CD4-positive, alpha-beta T cell treated with Interleukin-4 for 4 hours (primary cell): ENCODE data around the gene IP6K3.

Experiments
- DNase-seq: peaks from one replicate; pipeline ENCODE4 v3.0.0-alpha.2; 2020

IP6K3 gene

DNA sequence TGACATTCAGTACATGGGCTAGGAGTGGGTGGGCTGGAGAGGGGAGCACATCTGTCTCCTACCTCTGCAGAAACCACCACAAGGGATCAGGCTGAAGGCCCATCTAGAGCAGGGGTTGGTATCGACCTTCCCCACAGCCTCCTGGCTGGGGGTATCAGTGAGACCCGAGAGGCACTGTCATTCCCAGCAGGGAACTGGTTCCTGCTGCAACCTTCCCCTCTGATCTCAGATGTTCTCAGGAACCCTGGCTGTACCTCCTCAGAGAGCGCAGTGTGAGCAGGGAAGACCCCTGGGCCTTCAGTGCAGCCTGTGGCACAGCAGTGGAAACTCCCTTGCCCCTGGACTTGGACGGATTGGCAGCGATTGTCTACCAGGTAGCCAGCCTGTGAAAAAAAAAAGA, 7.8 kb downstream of the IP6K3 start:
- DNase-seq, result no peak

DNA sequence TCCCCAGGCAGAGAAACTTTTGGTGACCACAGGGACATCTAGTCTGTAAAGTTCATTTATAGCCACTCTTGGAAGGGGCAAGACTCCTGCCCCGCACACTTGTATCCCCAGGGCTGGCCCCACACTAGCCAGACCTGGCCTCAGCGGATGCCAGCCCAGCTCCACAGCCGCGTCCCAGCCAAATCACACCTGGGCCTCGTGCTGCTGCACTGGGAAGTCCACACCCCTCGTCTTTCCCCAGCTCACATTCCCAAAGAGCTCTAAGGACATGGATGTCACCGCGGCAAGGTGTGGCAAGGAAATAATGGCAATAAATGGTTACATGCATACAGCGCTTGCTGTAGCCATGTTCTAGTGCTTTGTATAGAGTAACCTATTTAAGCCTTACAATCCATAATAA, 8.6 kb downstream of the IP6K3 start:
- DNase-seq, result no peak

DNA sequence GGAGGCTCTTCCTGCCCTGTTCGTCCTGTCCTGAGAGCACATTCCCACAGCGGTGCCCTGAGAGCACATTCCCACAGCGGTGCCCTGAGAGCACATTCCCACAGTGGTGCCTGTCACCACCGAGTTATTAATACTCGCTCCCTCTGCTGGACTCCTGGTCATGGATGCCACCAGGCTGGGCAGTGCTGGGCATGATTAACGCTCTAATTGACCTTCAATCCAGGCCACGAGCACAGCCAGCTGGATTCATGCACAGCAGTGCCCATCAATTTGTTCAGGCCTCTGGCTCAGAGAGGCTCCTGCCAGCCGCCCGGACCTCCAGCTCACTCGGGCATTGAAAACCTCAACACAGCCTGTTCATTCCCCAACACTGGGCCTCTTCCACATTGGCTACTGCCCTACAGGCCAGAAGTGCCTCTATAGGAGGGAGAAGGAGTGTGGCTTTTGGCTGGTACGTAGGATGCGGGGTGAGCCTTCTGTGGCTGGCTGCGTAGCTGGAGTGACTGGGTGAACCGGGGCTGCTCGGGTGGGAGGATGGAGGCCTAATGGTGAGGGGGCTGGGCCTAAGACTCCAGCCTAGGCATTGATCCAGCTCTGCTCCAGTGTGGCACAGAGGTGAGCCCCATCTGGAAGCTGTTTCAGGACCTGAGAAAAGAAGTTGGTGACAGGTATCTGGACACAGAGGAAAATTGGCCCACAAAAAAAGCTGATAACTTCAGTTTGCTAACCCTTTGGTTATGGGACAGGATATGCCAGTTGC, 9.3 kb downstream of the IP6K3 start:
- no peak for DNase-seq

DNA sequence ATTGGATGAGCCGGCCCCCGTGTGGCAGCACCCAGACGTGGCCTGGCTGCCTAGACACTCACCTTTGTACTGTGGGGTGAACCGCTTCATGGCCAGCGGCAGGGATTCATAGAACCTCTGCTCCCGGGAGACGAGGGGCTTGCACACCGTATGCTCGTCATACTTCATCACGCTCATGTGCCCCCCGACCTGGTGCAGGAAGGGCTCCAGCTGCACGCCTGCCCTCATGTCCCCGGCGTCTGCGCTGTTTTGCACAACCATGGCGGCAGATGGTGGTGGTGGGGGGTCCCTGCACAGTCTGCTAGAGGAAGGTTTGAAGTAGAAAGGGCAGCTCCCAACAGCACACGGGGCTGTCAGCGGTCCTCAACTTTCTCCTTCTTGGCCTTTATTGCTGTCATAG, 11.5 kb downstream of the IP6K3 start:
- DNase-seq, result no peak

DNA sequence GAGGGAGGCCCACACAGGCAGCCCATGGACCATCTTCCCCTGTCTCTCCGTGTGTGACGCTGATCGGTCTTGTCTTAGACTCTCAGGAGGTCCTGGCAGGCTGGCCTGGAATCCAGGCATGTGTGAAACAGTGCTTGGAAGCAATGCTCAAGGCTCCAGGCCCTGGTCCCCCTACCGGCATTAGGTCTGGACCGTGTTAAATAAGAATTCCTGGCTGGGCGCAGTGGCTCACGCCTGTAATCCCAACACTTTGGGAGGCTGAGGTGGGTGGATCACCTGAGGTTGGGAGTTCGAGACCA, 13.0 kb downstream of the IP6K3 start:
- DNase-seq, result no peak

DNA sequence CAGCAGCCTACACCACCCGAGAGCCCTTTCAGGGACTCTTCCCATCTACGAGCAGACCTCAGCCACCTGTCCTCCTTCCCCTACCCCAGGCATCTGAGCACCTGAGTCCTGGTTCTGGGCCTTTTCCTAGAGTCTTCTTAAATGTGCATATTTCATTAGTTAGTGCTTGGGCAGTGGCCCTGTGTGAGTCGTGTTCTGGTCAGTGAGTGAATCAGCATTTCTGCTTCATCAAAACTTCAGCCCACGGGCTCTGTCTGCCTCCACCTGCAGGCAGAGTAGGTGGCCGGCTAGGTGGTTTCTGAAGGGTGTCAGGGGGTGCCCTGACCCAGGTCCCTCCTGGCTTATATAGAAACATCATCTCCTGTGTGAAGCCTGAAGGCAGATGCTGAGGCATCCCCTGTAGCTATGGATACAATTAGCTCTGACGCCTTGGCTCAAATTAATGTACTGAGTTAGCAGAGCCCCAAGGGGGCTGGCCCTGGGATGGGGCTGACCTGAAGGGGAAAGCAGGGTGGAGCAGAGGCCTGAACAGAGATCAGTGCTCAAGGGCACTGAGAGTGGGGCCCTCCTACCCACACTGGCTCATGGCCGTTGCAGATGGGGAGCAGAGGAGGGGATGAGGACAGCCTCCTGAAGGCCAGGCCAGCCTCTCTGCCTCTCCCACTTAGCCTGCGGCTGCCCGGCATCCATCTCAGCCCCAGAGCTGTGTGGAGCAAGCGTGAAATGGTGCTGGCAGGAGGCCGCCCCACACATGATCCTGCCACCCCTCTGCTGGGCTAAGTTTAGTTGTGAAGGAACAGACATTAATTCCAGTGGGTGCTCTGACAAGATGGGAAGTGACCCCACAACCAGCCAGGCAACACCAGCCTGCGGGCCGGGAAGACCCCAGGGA, 13.6 kb downstream of the IP6K3 start:
- no peak for DNase-seq

DNA sequence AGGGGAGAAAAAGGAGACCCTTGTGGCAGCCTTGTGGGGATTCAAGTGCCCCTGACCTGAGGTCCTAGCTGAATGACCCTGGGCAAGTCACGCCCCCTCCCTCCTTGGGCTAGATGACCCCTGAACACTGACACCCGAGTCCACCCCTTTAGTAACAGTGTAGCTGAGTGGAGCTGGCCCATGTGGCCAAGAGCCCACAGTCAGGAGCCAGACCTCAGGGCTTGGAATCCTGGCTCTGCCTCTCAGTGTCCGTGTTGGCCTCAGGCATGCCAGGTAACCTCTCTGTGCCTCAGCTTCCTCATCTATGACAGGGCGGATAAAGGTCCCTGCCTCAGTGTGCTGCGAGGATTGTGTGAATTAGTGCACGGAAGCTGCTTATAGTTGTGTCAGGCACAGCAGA, 14.3 kb downstream of the IP6K3 start:
- no peak for DNase-seq

DNA sequence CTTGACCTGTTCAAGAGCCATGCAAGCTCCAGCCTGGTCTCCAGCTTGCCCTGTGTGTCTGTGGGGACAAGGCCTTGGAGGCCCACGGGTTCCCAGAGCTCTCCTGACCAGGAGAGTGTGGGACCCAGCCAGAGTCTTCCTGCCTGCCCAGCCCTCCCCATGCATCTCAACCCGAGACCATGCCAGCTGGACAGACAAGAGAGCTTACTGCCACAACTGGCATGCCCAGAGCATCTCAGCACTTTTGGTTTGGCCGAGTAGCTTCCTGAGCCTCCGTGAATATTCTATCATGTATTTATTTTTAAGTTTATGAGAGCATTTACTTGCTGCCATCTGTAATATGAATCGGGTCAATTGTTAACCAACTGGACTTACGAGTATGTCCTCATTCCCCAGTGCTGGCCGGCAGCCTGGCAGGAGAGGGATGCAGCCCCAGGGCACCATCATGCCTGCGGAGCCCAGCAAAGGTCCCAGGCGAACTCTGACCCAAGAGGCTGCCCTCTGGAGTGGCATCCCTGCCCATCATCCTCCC, 14.9 kb downstream of the IP6K3 start:
- no peak for DNase-seq

DNA sequence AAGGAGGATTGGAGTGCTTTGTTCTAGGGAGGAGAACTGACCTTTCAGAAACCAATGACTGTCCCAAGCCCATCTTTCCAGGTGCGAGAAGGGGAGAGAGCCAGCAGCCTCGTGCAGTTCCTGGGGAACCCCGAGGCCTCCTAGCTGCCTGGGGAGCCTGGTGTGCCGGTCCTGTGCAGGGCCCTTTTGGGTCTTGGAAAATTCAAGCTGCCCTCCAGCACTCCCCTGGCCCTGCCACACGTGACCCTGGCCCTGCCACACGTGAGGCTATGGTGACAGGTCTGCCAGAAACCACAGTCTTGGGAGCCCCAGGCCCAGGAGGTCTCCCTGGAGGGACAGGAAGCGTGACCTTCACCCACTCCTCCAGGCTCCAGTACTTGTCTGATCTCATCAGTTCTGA, 15.7 kb downstream of the IP6K3 start:
- no peak for DNase-seq

DNA sequence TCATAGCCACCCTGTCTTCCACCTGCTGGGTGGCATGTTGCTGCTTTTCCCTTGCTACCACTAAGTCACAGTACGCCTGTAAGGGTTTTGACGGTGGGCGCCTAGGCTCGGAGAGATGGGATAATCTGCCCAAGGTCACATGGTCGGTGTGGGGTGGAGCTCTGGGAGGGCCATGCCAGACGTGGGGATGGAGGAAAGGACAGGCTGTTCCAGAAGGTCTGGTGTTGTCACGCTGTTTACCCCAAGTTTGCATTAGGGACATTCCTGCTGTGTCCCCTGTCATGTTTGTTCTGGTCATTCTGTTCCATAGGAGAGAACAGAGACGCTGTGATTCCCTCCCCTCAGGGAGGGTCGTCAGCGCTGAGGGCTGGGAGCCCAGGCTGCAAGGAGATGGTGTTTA, 16.1 kb downstream of the IP6K3 start:
- no peak for DNase-seq

DNA sequence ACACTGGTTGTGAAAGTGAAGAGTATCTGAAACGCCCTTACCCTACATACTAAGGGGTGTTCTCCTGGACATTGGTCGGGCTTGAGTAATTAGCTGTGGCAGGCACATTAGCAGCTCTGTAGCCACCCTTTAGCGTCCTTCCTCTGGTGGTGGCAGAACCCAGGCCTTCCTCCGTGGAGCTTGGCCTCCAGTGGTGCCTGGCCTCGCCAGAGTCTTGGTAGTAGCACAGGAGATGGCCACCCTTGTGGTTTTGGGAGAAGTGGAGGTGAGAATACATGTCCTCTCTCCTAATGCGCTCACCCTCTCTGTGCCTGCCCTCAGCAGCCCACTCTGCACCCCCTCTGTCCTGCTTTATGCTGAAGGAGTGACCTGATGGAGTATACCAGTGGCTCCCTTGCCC, 17.6 kb downstream of the IP6K3 start:
- no peak for DNase-seq

DNA sequence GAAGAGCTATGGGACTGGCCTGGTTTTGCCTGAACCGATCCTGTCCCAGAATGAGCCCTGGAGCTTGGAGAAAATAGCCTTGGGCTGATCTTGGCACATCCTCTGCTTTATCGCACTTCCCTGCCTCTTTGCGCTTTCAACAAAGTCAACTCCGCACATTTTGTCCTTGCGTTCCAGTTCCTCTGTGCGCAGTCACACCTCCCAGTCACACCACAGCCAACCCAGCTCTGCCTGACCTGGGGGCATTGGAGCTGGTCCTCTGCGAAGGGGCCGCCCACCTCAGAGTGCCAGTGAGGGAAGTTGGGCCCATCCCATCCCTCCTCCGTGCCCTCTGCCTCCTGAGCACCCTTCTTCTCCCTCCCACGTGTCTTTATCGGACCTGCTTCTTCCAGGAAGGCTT, 18.3 kb downstream of the IP6K3 start:
- no peak for DNase-seq

DNA sequence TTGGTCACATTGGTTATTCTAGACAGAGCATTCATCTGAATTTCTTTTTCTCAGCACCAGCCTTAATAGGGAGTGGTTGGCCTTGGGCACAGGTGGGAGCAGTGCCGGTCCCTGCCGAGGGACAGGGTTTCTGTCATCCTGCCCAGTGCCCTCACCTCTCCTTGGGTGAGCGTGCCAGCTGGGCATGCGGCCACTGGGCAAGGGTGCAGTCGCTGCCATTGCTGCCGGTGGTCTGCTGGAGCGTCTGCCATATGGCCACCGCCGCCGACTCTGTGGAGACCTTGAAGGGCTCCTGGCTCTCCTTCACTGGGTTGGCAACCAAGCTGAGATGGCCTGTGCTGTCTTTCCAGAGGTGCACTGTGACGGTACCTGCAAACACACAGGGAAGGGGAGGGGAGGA, 18.8 kb downstream of the IP6K3 start:
- no peak for DNase-seq

DNA sequence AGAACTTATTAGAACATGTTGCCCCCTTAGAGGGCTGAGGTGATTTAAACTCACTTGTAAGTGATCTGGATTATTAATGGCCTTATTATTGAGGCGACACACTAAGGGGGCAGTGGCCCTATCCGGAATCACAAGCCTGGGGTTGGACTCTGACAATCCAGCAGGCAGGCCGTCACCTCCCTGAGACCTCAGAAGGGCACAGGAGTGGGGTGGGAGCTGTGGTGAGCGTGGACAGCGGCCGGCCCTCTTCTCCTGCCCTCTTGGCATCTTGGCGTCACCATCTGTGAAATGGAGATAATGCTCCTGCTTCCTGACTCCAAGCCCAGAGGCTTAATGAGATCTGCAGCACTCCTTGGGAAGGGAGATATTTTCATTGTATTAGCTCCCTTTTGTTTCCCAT, 19.6 kb downstream of the IP6K3 start:
- DNase-seq, result no peak

DNA sequence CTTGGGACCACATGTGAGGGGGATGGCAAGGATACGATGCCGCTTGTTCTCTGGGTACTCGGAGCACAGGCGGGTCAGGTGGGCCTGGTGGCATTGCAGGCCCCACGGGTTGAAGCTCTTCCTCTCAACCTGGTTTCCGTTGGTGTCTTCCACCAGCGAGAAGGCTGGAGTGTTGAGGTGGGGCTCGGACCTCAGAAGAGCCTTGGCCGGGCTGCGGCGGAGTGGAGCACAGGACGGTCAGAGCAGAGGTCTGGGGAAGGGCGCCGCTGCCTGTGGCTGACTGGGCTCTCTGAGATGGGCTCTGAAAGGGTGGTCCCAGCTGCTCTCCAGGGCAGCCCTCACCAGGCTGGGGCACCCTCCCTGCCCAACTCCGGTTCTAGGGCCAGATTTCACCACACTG, 20.0 kb downstream of the IP6K3 start:
- no peak for DNase-seq

DNA sequence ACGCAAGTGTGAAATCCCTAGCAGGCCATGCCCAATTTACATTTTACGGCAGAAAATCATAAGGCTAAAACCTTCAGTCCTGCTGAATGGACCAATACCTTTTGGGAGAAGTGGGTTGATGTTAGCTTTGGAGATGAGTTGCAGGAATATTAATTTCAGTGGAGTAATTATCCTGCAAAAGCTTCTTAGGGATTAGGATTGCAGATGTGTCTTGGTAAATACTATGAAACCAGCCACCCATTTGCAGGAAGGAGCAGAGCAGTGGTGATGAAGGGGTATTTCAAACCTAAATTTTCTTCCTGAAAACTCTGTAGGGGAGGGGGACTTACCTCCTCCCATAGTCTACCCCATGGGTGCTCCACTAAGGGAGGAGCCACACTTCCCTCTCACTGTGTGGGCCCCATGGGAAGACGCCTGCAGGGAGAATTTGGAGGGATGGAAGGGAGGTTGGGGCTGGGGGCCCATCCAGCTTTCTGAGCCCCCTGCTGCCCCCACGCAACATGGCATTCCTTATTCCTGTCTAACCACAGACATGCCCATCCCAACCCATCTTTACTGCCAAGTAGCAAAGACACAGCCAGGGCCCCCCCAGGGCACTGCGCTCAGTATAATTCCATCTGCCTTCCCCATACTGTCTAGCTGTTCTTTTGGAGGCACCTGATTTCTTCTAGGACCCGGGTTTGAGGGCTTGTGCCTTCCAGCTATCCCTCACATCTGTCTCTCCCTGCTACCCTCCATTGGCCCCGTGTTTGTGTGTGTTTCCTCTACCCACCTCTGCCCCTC, 20.6 kb downstream of the IP6K3 start:
- DNase-seq, result no peak

DNA sequence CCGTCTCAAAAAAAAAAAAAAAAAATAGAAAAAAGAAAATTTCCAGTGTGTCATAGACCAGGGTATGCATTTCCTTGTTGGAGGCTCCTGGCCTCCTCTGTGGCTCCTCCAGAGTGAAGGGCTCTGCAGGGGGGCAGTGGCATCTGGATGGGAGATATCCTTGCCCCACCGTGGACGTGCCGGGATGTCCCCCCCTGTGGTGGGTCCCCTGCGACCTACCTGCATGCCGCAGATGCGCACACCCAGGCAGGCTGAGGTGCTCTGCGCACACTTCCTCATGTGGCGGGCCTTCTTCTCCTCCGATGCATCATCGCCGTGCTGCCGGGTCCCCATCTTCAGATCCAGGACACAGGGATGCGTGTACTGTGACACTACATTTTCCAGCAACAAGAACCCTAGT, 21.5 kb downstream of the IP6K3 start:
- DNase-seq, result no peak

DNA sequence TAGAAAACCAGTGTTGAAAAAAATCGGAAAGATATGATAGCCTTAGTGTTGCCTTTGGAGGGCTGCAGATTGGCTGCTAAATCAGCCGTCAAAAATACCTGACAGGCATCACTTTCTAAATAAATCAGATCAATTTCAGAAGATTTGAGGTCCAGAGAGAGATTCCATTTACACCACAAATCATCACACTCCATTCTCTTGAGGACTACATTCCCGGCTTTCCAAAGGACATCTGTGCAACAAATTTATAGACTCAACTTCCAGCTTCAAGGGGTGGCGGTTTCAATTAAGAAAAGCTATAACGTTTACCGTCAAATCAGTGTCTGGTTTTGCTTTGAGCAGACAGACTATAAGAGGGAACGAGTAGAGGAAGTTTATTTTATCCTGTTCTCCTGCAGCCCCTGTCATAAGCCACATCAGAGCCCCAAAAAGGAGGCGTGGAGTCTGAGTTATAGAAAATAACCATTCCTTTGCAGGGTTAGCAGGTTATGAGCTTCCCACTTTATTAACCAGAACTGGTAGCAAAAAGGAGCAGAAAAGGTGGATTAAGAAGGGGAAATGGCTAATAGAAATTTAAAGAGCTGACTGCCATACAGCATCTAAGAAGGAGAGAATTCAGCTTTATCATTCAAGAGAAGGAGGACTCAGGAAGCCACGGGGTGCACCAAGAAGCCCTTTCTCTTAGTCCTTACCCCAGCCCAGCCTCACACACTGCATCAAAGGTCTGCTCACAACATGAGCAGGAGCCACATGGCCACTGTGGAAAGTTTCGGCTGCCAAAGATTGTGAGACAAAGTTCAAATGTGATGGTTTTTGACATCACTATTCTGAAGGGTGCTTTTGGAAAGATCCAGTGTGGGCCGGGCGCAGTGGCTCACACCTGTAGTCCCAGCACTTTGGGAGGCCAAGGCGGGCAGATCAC, 22.3 kb downstream of the IP6K3 start:
- DNase-seq, result no peak

DNA sequence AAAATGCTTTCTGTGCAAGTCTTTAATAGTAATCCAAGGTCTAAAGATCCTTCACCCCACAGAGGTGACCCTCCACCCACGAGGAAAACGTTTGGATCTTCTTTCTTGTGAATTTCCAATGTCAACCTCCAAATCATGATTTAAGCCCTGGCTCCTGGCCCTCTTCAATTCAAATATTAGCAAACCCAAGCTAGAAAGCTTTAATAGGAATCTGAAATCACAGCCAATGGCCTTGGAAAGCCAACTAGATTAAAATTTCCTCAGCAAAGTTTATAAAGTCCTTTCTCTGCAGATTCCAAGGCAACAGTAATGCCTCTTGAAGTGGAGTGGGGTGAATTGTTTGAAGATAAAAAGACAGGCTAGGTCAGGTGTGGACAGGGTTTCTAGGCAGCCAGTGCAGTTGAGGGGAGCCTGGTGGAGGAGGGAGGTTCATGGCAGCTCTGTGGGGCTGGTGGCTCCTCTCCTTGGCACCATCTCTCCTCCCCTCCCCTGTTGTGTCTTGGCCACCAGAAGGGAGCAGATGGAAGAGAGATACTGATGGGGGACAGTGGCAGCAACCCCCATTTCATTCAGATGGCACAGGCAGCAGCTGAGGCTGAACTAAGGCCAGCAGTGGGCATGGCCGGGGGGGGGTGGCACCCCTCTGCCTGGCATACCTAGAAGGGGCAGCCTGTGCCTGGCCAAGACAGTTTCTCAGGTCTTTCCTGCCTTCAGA, 23.2 kb downstream of the IP6K3 start:
- DNase-seq, result no peak

DNA sequence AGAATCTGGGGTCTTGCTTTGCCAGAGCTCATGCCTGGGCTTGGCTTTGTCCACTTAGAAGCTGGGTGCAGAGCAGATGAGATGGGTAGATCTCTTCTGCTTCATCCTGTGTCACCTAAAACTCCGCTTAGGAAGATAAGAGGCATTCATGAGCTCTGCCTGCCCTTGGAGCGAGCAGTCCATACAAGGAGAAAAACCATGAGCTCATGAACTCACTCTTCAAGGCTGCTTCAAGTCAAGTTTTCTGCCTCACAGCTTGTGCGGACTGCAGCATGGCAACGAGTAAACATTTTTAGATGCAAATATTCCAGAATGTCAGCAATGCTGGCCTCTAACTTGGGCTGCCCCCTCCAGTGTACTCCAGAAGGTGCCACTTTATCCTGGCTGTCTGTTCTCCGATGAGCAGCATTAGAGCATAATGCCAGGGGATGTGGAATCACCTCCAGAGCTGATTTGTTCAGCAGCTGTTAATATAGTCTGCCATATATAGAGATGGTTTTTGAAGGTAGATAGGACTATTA, 24.5 kb downstream of the IP6K3 start:
- no peak for DNase-seq

DNA sequence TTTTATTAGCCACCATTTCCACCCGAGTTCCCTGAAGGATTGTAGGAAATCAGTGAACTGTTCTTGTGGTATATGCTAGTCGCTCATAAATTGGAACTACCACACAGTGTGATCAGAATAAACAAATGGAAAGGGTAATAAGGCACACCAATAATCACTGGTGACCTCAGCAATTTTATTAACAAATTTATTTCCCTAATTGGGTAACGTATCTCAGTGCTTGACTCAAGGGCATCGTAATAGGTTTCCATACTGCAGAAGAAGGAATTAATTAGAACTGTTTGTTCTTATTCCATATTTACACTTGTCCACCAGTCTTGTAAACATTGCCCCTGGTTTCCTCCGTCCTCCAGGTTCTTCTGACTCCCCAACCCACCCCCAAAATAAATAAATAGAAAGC, 25.2 kb downstream of the IP6K3 start:
- DNase-seq, result no peak

DNA sequence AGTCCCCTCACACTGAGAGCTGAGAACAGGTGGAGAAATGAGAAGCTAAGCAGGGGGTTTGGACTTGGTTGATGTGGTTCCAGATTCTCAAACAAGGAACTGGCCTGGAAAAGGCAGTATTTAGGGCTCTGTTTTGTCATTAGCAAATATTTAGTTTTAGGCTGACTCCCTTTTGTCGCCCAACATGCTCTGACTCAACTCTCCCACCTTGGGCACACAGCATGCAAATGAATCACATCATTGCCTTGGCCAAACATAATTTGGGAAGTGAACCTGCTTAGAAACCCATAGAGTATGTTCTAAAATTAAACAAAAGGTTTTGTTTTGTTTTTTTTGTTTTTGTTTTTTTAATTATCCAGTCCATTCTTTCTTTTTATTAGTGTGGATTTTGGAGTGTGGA, 25.7 kb downstream of the IP6K3 start:
- DNase-seq, result no peak
